ENCODE results near the gene UBQLN4.

GRCh38 chr1:156090138-156090839 lies 36.7 kb upstream of the UBQLN4 start:
- no peak for TF ChIP-seq CTCF (IDR thresholded peaks at IDR 0.05)
- TF ChIP-seq POLR2A (IDR thresholded peaks at IDR 0.05) = no peak
